Lower leg skin (tissue), 3 donors: ENCODE data around the gene TRIM5.

ENCODE experiments used
- POLR2A ChIP-seq, 2 donors: fragments of 450-650 bp; IDR thresholded peaks; one replicate each; pipeline ENCODE4 v1.6.1; 2016 to 2017; ENCODE audit warnings: antibody characterized with exemption in 2 of 2, mild to moderate bottlenecking in 1 of 2, moderate library complexity in 1 of 2
- TF ChIP-seq, protein P1 (sequence below), 3 donors: fragments of 450-650 bp; IDR thresholded peaks; one replicate each; pipeline ENCODE4 v1.5.1; 2016; ENCODE audit warnings: antibody characterized with exemption in 3 of 3, mild to moderate bottlenecking in 3 of 3, moderate library complexity in 2 of 3

DNA sequence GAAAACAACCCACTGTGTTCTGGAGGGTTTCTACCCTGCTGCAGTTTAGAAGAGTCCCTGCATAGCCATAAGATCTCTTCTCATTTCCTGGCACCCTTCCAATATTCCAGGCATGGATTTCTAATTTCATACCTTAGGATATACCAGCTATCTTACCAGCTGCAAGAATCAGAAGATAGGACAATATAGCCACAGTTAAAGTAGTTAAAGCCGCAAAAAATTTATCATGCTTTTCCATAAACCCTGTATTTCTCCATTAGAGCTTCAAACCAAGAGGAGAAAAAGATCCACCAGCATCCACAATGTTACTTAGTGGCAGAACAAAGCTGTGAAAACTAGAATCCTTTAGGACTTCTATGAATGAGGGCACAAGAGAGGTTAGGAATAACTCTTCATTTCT, 42.8 kb upstream of the TRIM5 start:
- TF ChIP-seq, protein P1, sequence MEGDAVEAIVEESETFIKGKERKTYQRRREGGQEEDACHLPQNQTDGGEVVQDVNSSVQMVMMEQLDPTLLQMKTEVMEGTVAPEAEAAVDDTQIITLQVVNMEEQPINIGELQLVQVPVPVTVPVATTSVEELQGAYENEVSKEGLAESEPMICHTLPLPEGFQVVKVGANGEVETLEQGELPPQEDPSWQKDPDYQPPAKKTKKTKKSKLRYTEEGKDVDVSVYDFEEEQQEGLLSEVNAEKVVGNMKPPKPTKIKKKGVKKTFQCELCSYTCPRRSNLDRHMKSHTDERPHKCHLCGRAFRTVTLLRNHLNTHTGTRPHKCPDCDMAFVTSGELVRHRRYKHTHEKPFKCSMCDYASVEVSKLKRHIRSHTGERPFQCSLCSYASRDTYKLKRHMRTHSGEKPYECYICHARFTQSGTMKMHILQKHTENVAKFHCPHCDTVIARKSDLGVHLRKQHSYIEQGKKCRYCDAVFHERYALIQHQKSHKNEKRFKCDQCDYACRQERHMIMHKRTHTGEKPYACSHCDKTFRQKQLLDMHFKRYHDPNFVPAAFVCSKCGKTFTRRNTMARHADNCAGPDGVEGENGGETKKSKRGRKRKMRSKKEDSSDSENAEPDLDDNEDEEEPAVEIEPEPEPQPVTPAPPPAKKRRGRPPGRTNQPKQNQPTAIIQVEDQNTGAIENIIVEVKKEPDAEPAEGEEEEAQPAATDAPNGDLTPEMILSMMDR (IDR thresholded peaks at IDR 0.05) = no peak
- no peak for TF ChIP-seq POLR2A (IDR thresholded peaks at IDR 0.05)
